GM19372 (cell line): ENCODE measurements around the gene TOLLIP.
A peak's percentile ranks its signal among the peaks of the same experiment; 100 is the strongest.
"Not testable (repeated sequence)": the region's sequence is repeated elsewhere in the genome, so short reads cannot be mapped to it uniquely, and the experiment has no call there.

ENCODE experiments used
- ATAC-seq: cut with Tn5 transposase; IDR thresholded peaks from one replicate; pipeline ENCODE4 v1.9.1; 2021; ENCODE audit warnings: mild to moderate bottlenecking, low read depth, moderate library complexity; ENCODE audit not compliant: unreplicated experiment

The TOLLIP gene

DNA sequence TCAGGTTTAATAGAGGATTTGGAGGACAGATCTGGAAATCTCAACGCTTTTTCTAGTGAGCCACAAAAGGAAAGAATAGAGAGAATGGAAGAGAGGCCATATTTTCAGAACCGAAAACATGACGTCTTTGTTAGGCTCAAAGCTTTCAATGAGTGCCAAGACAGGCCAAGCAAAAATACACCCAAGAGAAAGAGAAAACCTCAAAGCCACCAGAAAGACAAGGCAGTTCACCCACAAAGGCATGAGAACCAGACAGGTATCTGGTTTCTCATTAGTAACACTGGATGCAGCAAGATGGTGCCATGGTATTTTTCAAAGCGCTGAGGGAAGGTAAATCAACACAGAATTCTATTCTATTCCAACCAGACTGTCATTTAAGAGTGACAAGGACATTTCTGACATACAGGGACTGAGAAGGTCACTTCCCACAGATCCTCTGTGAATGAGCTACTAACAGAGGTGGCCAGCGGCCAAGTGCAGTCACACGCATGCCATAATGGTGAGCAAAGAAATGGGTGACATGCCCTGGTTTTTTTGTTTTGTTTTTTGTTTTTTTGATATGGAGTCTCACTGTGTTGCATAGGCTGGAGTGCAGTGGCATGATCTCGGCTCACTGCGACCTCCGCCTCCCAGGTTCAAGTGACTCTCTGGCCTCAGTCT, 41.9 kb downstream of the TOLLIP start:
- ATAC-seq, result no peak

DNA sequence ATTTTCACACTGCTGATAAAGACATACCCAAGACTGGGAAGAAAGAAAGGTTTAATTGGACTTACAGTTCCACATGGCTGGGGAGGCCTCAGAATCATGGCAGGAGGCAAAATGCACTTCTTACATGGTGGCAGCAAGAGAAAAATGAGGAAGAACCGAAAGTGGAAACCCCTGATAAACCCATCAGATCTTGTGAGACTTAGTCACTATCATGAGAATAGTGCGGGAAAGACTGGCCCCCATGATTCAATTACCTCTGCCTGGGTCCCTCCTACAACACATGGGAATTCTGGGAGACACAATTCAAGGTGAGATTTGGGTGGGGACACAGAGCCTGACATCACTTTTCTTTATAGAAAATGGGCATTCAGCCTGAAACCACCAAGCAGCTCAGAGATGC, 42.5 kb downstream of the TOLLIP start:
- not testable (repeated sequence) for ATAC-seq

- not testable (repeated sequence) for ATAC-seq
Observed at GRCh38 chr11:1265480-1265879, 44.0 kb downstream of the TOLLIP start.

- ATAC-seq, result not testable (repeated sequence)
Observed at GRCh38 chr11:1264444-1264843, 45.0 kb downstream of the TOLLIP start.

- no peak for ATAC-seq
Observed at GRCh38 chr11:1263010-1263409, 46.4 kb downstream of the TOLLIP start.

DNA sequence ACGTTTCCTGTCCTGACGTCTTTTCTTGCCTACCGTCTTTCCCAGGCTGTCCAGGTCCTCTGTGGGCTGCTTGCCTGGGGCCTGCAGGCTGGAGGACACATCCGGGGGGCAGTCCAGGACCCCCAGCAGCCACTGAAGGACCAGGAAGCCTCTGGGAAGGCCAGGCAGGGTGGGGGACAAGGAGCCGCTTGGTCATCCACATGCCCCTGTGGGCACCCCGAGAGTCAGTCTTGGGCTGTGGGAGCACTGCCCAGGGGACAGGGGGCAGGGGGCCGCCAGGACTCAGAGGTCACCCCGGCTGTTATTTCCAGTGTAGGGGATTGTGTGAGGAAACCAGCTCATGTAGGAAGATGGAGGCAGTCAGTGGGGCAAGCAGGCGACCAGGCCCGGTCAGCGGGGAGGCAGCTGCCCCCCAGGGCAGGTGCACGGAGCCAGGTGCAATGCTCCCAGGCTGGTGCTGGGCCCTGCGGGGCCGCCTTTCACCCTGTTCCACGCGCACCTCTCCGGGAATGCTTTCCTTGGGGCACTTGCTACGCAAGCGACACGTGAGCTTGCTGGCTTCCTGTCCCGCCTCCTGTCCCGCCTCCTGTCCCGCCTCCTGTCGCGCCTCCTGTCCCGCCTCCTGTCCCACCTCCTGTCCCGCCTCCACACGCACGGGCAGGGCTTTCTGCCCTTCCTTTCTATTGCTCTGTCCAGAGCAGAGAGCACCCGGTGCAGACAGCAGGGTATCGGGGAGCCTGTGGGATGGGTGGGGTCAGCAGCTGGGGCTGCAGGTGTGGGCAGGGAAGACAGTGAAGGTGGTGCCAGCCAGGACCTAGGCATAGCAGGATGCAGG, 47.0 kb downstream of the TOLLIP start:
- peak; percentile 92 for ATAC-seq

DNA sequence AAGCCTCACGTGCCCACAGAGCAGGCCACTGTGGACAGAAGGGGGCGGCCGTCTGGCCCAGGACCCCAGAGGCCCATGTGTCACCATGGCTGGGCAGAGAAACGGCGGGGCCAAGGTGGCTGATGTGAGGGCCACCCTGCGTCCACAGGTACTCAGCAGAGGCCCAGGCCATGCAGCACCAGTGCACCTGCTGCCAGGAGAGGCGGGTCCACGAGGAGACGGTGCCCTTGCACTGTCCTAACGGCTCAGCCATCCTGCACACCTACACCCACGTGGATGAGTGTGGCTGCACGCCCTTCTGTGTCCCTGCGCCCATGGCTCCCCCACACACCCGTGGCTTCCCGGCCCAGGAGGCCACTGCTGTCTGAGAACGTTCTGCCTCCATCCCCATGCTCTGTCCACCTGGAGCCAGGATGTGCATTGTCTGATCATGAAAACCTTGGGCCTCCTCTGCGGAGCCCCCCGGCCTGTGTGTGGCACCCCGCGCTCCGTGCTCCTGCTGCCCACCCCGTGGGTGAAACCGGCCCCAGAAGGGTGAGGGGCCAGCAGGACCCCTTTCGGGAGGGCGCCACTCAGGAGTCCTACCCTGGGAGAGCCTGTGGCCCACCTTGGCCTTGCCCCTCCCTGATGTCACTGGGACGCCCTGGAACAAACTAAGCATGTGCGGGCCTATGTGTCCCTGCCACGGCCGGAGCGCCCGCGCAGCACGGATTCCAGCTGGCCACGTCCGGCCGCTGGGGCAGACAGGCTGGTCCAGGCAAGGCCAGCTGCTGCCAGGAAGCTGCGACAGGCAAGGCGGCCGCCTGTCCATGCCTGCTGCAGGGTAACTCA, 48.0 kb downstream of the TOLLIP start:
- ATAC-seq, result no peak

GRCh38 chr11:1260620-1261019, 48.8 kb downstream of the TOLLIP start:
- ATAC-seq, result no peak

DNA sequence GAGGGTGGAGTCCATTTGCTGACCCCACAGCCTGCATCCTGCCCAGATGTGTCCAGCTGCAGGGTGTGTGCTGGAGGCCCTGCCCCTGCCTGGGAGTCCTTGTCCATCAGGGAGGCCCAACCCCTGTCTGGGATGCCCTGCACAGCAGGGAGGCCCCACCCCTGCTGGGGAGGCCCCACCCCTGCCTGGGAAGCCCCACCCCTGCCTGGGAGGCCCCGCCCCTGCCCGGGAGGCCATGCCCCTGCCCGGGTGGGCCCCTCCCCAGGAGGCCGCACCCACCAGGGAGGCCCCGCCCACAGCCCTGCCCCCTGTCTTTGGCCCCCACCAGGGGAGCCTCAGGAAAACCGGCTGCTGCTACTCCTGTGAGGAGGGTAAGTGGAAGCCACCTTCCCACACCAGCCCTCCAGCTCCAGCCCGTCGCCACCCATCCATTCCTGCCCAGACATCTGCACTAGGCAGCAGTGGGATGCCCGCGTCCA, 49.4 kb downstream of the TOLLIP start:
- ATAC-seq, result no peak

- no peak for ATAC-seq
Observed at GRCh38 chr11:1259561-1259960, 49.9 kb downstream of the TOLLIP start.

DNA sequence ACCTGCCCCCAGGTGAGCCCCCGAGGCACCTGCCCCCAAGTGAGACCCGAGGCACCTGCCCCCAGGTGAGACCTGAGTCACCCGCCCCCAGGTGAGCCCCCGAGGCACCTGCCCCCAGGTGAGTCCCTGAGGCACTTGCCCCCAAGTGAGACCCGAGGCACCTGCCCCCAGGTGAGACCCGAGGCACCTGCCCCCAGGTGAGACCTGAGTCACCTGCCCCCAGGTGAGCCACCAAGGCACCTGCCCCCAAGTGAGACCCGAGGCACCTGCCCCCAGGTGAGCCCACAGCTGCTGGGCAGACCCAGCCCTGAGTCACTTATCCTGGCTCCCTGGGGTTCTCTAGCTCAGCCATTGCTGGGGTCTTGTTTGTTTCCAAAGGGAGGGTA, 50.4 kb downstream of the TOLLIP start:
- no peak for ATAC-seq

- ATAC-seq, result no peak
Observed at GRCh38 chr11:1258401-1259075, 50.9 kb downstream of the TOLLIP start.

GRCh38 chr11:1257916-1258315, 51.5 kb downstream of the TOLLIP start:
- ATAC-seq, result no peak

DNA sequence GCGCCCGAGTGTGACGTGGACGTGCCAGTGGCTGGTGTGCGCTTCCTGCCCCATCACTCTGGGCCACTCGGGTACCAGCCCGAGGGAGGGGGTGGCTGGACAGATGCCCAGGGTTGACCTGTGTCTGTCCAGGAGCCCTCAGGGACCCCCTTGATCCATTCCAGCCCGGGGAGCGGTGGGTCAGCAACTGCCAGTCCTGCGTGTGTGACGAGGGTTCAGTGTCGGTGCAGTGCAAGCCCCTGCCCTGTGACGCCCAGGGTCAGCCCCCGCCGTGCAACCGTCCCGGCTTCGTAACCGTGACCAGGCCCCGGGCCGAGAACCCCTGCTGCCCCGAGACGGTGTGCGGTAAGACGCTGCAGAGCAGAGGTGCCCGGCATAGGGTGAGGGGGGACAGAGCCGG, 52.1 kb downstream of the TOLLIP start:
- ATAC-seq, result no peak

- no peak for ATAC-seq
Observed at GRCh38 chr11:1256257-1257045, 53.0 kb downstream of the TOLLIP start.

DNA sequence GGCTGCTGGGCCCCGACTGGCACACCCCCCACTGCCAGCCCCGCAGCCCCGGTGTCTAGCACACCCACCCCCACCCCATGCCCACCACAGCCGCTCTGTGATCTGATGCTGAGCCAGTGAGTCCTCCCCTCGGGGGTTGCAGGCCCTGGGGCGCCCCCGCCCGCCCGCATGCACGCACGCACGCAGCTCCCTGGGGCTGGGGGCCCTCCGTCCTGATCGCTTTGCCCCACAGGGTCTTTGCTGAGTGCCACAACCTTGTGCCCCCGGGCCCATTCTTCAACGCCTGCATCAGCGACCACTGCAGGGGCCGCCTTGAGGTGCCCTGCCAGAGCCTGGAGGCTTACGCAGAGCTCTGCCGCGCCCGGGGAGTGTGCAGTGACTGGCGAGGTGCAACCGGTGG, 54.3 kb downstream of the TOLLIP start:
- ATAC-seq, result no peak

DNA sequence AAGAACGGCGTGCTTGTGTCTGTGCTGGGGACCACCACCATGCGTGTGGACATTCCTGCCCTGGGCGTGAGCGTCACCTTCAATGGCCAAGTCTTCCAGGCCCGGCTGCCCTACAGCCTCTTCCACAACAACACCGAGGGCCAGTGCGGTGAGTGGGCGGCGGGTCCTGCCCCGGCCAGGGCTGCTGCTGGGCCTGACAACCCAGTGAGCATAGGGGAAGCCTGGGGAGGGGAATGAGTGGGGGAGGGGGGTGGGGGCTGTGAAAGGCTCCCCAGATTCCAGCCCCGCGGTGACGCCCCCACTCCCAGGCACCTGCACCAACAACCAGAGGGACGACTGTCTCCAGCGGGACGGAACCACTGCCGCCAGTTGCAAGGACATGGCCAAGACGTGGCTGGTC, 54.7 kb downstream of the TOLLIP start:
- no peak for ATAC-seq

GRCh38 chr11:1254086-1254648, 55.3 kb downstream of the TOLLIP start:
- no peak for ATAC-seq

GRCh38 chr11:1253103-1253485, 56.3 kb downstream of the TOLLIP start:
- no peak for ATAC-seq
